GM18867 (cell line): ENCODE data around the gene ITPR2.
"Not testable (repeated sequence)": the region's sequence is repeated elsewhere in the genome, so short reads cannot be mapped to it uniquely, and the experiment has no call there.

ENCODE experiments used
- ATAC-seq: cut with Tn5 transposase; IDR thresholded peaks from one replicate; pipeline ENCODE4 v1.9.1; 2021; ENCODE audit warnings: mild to moderate bottlenecking, moderate library complexity; ENCODE audit not compliant: unreplicated experiment

The ITPR2 gene

DNA sequence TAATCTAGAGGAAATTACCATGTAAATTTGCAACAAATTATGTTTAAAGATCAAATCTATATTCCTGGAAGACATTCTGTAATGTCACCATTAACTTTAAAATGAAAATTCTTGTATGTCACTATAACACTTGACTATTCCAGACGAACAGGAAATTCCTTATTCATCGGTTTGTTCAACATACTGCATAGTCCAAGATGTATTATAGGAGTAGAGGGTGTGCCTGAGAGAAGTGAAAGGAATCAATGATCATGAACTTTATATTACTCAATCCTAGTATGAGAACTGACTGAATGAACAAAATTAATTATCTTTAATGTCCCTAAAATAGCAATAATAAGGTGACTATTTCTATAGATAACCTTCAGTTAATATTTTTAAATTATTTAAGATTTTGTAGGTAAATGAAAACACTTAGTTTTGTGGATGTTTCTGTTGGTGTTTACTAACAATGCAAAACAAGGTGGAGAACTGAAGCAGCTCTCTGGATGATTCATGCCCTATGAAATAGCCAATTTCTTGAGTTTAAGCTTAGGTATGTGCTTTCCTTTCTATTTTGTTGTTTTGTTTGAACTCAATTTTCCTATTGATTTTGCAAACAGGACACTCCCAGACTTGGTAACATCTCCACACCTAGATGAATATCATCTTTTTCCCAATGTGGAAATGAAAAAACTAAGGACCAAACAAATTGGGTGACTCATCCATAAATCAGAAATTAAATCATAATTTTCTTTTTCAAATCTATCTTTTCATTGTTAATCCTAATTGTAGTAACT lies 18.2 kb upstream of the ITPR2 start:
- no peak for ATAC-seq

DNA sequence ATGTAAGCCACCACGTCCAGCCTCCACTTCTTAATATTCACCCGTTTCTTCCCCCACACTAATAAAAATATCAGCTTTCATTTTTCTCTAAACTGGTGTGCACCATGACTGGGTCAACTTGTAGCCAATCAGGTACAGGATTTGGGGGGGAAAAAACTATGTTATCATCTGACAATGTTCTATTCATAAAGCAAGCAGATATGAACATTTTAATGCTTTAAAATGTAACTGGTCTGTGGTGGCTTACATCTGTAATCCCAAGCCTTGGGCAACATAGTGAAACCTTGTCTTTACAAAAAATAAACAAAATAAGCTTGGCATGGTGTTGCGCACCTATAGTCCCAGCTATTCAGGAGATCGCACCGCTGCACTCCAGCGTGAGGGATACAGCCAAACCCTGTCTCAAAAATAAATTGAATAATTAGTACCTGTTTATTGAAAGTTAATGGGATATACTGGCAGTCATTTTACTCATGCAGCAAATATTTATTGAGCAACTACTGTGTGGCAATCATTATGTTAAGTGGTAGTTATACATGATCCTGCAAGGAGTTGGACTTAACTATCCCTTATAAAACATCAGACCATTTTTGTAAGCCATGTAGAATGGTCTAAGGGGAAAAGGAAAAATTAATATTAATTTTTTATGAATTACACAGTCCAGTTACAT lies 15.3 kb upstream of the ITPR2 start:
- no peak for ATAC-seq

DNA sequence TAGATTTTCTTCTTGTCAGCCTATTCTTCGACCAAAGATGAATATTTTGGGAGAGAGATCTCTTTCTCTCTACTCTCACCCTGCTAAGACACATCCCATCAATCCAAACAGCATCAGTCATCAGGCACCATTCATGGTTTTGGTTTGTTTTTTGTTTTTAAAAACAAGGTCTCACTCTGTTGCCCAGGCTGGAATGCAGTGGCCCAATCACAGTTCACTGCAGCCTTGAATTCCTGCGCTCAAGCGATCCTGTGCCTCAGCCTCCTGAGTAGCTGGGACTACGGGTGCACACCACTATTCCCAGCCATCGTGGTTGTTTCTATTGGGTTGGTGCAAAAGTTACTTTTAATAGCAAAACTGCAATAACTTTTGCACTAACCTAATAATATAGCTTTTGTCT lies 14.4 kb upstream of the ITPR2 start:
- ATAC-seq, result no peak

DNA sequence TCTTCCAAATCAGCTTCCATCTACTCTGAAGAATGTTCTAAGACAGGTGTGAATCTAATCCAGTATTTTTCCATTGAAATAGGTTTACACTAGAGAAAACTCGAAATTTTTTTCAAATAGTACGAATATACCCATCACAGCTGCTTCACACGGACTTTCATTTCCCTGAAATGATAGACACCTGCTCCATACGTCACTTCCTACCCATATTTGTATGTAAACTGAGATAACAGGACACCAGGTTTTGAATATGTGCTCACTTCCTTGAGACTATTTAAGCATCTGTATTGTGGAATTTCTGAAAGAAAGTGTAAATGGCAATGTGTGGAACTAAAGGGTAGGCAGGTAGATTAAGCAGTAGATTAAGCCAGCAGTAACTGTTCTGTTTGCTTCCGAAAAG lies 13.4 kb upstream of the ITPR2 start:
- no peak for ATAC-seq

DNA sequence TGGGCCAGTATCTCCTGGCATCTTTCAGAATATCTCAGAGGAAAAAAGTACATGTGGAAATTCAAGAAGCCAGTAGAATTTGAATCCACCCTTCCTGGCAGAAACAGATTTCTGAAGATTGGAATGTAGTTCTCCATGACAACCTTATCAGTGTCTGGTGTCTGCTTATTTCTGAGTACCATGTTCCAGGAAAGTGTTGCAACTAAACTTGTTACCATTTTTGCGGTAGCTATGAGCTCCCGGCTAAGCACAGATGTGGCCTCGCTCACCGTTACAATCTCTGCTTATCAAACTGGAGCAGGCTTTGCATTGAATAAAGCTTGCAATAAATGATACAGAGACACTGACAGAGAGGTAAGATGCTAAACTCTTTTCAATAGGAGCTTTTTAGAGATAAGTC lies 13.0 kb upstream of the ITPR2 start:
- no peak for ATAC-seq

DNA sequence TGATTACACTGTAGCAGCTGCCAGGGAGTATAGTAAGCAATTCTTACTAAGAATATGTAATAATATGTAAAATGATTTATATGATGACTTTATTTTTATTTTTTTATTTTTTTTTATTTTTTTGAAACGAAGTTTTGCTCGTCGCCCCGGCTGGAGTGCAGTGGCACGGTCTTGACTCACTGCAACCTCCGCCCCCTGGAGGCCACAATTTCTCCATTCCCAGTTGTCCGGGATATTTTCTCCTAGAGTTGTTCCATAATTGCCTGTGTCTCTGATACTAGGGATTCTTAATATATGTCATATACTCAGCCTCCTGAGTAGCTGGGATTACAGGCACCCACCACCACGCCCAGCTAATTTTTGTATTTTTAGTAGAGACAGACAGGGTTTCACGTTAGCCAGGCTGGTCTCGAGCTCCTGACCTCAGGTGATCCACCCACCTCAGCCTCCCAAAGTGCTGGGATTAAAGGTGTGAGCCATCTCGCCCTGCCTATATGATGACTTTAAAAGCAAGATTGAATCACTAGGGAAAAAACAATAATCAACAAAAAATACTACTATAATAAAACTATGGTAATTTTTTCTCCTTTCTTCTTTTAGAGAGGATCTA lies 12.2 kb upstream of the ITPR2 start:
- no peak for ATAC-seq

DNA sequence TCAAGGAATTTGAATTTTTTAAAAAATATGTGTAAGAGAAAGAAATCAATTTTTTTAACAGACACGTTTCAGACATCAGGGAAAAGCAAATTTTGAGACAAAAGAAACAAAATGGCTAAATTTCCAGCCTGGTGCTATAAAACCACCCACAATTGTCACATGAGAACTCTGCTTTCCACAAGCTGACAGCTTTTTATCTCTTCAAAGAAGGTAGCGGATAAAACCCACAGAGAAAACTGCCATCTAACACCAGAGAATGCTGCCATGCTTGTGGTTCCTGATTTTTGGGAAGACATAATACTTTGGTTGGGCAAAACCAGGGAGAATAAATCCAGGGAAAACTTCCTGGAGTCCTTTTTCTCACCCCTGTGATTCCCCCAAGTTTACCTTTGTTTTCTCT lies 10.3 kb upstream of the ITPR2 start:
- ATAC-seq, result no peak

DNA sequence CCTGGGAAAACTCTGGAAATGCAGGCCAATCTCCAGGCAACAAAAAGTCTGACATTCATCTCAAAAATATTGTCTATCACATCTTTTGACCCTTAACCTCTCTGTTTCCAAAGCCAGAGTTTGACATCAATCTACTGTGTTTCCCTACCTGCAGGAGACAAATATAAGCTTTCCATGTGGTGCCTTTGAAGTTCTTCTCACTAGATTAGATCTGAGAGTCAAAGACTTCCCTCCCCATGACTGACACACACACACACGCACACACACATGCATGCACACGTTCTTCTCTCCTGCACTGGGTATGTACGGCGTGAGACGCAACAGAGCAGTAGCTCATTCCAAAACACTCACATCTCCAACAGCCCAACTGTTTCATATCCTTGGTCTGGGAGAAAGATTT lies 8.1 kb upstream of the ITPR2 start:
- ATAC-seq, result no peak

DNA sequence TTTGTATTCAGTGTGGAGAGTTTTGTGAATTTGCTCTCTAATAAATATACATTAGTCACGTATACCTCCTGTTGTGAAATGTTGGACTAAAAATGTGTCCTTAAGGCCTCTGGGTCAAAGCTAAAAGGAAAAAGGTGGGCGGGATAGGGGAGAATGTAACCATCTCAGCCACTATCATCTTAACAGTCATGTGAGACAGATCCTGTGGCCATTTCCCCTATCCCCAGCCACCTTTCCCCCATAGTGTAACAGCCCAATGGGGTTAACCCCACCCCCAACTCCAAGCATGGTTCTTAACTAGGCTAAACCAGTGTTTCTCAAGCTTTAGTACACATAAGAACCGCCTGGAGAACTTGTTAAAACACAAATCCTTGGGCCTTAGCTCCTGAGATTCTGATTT lies 6.5 kb upstream of the ITPR2 start:
- no peak for ATAC-seq

DNA sequence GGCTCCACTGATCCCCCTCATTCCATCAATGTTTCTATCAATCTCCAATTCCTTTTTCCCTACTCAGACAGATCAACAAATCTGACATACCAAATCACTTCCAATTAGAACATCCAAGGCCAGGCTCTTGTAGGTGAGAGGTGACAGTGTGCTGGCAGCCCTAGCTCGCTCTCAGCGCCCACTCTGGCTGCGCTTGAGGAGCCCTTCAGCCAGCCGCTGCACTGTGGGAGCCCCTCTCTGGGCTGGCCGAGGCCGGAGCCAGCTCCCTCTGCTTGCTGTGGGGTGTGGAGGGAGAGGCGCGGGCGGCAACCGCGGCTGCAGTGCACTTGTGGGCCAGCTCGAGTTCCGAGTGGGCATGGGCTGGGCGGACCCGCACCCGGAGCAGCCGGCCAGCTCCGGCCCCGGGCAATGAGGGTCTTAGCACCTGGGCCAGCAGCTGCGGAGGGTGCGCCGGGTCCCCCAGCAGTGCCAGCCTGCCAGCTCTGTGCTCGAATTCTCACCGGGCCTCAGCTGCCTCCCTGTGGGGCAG lies 6.0 kb upstream of the ITPR2 start:
- no peak for ATAC-seq

DNA sequence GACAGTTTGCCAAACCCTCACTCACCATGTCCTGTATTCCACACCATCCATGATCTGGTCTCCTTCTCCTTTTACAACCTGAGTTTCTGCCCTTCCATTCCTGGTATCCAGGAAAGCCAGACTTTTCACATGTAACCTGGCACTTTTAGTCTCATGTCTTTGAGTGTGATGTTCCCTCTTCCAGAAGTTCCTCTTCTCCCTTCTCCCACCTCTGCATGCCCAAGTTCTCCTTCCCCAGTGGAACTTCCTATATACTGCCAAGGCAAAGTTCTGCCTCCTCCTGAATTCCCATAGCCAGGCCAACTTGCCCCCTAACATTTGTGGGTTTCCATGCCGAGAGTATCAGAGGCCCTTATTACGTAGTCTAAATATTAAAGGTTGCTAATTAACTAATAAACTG lies 3.2 kb upstream of the ITPR2 start:
- no peak for ATAC-seq

DNA sequence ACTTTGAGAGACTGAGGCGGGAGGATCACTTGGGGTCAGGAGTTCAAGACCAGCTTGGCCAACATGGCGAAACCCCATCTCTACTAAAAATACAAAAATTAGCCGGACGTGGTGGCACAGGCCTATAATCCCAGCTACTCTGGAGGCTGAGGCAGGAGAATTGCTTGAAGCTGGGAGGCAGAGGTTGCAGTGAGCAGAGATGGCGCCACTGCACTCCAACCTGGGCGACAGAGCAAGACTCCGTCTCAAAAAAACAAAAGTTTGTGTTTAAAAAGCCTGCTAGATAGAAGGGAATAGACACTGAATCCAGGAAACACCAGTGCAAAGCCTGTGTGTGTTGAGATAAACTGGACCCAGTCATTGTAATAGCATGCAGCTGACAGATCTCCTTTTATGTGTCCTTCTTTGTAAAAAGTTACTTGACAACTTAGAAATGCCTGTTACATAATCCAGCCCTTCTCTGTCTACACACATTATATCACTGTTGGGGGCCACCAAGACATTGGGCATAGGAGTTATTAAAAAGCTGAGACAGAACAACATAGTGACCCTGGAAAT lies 1.6 kb upstream of the ITPR2 start:
- not testable (repeated sequence) for ATAC-seq

DNA sequence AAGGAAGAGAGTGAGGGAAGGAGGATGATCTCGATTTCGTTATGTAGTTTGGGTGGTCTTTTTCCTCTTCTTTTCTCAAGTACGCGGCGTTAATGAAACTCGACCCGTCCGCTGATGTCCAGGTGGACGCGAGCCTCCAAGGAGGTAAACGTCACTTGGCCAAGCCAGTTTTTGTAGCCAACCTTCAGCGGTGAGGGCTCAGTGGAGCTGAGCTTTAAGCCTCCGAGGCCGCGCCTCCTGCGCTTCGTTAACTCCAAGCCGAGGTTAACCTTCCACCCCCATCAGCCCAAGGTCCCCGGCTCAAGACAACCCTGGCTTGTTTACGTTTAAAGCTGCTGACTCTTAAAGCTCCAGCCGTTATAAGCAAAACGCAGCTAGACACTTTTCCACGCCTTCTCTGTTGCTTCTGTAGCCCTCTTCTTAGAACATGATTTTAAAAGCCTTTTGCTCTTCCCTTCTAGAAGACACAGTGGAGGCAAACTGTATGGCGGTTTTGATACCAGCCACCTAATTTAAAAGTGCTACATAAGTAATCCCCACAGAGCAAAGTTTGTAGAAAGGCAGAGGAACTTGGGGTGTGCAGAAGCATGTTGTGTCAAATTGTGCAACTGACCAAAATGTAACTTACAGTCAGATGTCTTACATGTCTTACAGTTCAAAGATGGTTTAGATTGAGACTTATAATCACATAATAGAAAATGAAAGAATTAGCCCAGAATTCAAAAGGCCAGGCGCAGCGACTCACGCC lies 923 bp upstream of the ITPR2 start:
- peak; percentile 21 for ATAC-seq

DNA sequence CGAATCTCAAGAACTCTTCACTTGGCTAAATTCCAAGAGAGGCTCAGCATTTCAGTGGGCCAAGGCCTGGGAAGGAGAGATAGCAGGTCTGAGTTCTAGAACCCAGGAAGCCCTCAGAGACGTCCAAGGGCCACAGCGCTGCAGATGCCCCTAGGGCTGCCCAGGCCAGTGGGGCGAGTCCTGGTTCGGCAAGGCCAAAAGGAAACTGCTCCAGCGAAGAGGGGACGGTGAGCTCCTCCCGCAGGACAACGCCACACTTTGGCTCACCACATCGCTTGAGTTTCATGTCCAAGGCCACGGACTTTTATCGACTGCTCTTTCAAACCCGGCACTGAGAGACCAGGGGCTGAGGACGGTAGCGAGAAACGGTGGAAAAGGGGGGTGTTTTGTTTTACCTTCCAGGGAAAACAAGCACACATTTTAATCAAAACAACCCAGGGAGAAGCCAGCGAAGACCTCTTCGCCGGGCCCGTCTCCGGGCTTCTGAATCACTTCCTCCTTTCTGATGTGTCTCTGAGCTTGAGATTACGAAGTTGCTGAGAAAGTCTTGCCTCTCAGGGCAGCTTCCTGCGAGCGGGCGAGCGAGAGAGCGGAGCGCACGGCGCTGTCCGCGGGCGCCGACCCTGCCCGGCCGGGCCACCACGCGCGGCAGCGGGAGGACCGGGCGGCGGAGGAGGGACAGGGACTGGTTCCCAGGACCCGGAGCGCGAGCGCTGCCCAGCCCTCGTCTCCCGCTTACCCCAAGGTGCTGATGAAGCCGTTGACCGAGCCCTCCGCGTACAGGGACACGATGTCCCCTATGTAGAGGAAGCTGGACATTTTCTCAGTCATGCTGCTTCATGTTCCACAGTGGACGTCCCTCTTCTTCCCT lies 808 bp downstream of the ITPR2 start:
- peak; percentile 49 for ATAC-seq

DNA sequence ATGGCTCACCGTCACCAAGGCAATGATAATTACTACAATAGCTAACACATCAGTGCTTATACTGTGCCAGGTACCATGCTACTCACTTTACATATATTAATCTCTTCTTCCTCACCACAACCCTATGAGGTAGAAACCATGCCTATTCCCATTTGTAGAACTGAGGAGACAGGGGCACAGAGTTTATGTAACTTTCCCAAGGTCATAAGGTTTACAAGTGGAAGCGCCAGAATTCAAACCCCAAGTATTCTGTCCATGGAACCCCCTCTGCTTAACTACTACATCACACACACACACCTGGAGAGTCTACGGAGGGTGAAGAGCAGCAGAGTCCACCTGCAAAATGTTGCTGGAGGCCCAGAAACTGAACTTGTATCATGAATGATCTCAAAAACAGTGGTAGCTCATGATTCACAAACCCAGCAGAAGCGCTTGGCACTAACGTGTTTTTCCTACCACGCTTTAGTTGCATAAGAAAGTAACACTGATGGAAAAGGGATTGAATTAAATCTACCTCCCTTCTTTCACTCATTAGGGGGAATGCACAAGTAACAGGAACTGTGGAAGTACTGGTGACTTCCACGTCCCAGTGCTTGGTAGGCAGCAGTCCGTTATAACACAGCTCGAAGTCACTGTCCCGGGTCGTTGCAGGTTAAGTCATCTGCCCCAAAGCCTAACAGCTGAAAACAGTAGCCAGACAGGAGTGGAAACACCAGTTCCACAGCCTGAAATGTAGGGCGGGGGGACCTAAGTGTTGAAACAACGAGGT lies 2.0 kb downstream of the ITPR2 start:
- no peak for ATAC-seq

DNA sequence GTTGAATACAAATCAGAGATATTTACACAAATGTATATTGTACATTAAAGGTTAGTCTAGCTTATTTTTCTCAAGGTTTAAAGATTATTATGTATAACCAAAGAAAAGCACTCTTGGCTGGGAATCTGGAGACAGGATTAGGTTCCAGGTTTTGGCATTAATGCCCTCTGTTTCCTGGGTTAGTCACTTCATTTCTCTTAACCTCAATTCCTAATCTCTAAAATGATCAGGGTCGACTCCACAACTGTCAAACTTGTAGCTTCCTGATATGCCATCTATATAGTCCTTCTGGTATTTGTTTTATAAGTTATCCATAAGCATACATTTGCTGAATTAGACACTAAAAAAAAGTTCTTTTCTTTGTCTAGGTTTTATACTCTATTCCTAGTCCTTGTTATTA lies 2.6 kb downstream of the ITPR2 start:
- ATAC-seq, result no peak

DNA sequence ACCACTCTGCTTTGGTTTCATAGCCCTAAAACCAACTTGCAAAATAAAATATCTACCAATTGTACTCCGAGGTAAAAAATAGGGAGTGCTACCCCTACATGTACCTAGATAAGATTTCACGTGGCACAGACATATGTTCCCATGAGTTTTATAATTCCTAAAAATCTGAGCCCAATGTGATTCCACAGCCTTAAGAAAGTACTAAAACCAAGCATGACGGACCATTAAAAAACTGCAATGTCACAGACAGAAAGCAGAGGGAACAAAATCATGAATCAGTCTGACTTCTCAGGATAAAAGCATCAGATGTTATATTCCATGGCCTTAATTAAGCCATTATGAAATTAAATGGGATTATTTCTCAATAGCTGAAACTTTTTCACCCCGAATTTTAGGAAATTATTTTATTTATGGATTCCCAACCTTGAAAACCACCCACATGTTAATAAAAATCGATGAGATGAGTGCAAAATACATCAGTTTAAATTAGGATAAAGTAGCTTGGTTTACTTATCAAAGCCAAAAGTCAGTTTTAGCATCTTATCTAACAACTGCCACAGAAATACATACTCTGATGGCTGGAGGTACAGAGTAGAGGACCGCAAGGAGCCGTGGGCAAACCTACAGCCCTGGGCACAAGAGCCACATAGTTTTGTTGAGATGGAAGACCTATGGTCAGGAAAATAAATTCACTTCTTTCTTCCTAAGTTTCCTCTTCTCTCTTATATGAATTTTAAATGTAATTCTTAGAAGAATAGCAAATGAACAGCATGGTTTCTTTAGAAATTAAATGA lies 4.5 kb downstream of the ITPR2 start:
- ATAC-seq, result no peak

DNA sequence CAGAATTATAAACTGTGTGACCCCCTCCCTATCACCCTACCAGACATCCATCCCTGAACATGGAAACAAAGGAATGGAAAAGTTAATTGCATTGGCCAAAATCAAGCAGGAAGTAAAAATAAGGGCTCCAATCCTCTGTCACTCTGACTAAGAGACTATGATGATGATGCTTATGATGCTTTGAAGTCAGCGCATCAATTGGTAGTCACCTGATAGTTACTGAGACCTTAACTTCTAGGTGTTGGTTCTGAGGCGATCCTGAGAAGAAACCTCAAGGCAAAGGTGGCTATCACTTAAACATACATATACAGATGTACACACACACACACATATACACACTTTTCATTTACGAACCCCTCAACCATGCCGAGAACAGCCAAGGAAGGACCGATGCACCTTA lies 6.6 kb downstream of the ITPR2 start:
- no peak for ATAC-seq
